Endothelial cell of umbilical vein (primary cell): ENCODE measurements around the gene ZNF560. TPM values are rescaled to one million over a fixed set of nuclear protein-coding genes. Genes with fewer than 3 reads are reported as not detected.

Source experiments
- BruUV-seq: library from RNA; stranded (reverse); fragments of 400-500 nt; replicated peaks from 2 replicates; lab custom pipeline; 2021; lab: Mats Ljungman, UMichigan
- CTCF ChIA-PET: fragments of 300-600, 350-600 bp; sonication (Branson Sonifier 250); formaldehyde crosslinking; loops from one replicate; lab custom pipeline; 2021; ENCODE audit warnings: antibody characterized with exemption, inconsistent platforms; lab: Charles Lee
- POLR2A ChIA-PET: fragments of 300-600, 350-600 bp; sonication (Branson Sonifier 250); formaldehyde crosslinking; loops from one replicate; lab custom pipeline; 2021; ENCODE audit warnings: antibody characterized with exemption, inconsistent platforms; lab: Charles Lee
- DNase-seq: peaks from one replicate; pipeline ENCODE4 v3.0.0-alpha.2; 2011; ENCODE audit warnings: low read depth, low spot score
- FAIRE-seq: peaks from 2 replicates; lab custom pipeline; 2011; peaks lifted over from hg19 to GRCh38; lab: Jason Lieb, UNC
- H2AFZ ChIP-seq: 2 replicates; pipeline ENCODE4 v1.6.0; 2012; ENCODE audit warnings: low read depth, low read length, control low read depth, inconsistent platforms
- H3K27ac ChIP-seq: 2 replicates; pipeline ENCODE4 v1.5.1; 2011; ENCODE audit warnings: low read depth, mild to moderate bottlenecking, control low read depth, low read length, moderate library complexity; ENCODE audit not compliant: insufficient read depth
- H3K27me3 ChIP-seq, 2 experiments: 2 replicates each; pipeline versions ENCODE4 v1.6.0 to v1.6.1; 2011; ENCODE audit warnings: low read length in 2 of 2, mixed read lengths in 1 of 2; ENCODE audit not compliant: control insufficient read depth in 2 of 2, insufficient read depth in 2 of 2
- H3K36me3 ChIP-seq, 2 experiments: 2 replicates in 1 of 2; 3 replicates in 1 of 2; pipeline ENCODE4 v1.5.1; 2011; ENCODE audit warnings: low read length in 2 of 2, mild to moderate bottlenecking in 1 of 2, moderate library complexity in 1 of 2; ENCODE audit not compliant: control insufficient read depth in 2 of 2, insufficient read depth in 2 of 2; ENCODE audit errors: extremely low read depth in 1 of 2
- H3K4me1 ChIP-seq: 3 replicates; pipeline ENCODE4 v1.5.1; 2011; ENCODE audit warnings: mild to moderate bottlenecking, low read length; ENCODE audit not compliant: control insufficient read depth, insufficient read depth; ENCODE audit errors: extremely low read depth
- H3K4me2 ChIP-seq: 2 replicates; pipeline ENCODE4 v1.6.1; 2011; ENCODE audit warnings: low read length, control low read depth, mixed read lengths; ENCODE audit not compliant: insufficient read depth
- H3K4me3 ChIP-seq, 3 experiments: fragments of 200-600 bp in 1 of 3; sonication (generic), shearing (Covaris generic) in 1 of 3; replicated peaks in 1 of 3; 2 replicates each; pipeline ENCODE4 v1.5.1; 2011 to 2016; ENCODE audit warnings: control low read depth in 3 of 3, low read length in 3 of 3, mild to moderate bottlenecking in 2 of 3, inconsistent platforms in 1 of 3, low read depth in 1 of 3, moderate library complexity in 1 of 3; ENCODE audit not compliant: insufficient read depth in 1 of 3
- H3K79me2 ChIP-seq: 2 replicates; pipeline ENCODE4 v1.6.0; 2012; ENCODE audit warnings: low read length, inconsistent platforms; ENCODE audit not compliant: control insufficient read depth, insufficient read depth
- H3K9ac ChIP-seq: replicated peaks from 2 replicates; pipeline ENCODE3; 2011; ENCODE audit warnings: low read length, control low read depth; ENCODE audit not compliant: insufficient read depth; ENCODE audit errors: extremely low read depth
- H3K9me1 ChIP-seq: replicated peaks from 3 replicates; pipeline ENCODE4 v1.6.0; 2011; ENCODE audit warnings: mild to moderate bottlenecking, low read length; ENCODE audit not compliant: control insufficient read depth, insufficient read depth; ENCODE audit errors: extremely low read depth
- H3K9me3 ChIP-seq: replicated peaks from 2 replicates; pipeline ENCODE4 v1.5.1; 2012; ENCODE audit warnings: low read length, inconsistent platforms; ENCODE audit not compliant: control insufficient read depth, insufficient read depth
- H4K20me1 ChIP-seq: replicated peaks from 2 replicates; pipeline ENCODE3; 2011; ENCODE audit warnings: mild to moderate bottlenecking, low read length; ENCODE audit not compliant: control insufficient read depth, insufficient read depth; ENCODE audit errors: extremely low read depth
- EZH2 ChIP-seq: IDR thresholded peaks from 2 replicates; pipeline ENCODE4 v1.6.1; 2012; ENCODE audit warnings: borderline replicate concordance, low read depth, mild to moderate bottlenecking, moderate library complexity, low read length, inconsistent platforms; ENCODE audit not compliant: severe bottlenecking
- FOS ChIP-seq: IDR thresholded peaks from 2 replicates; pipeline ENCODE4 v1.6.1; 2011; ENCODE audit warnings: mild to moderate bottlenecking, low read length, moderate library complexity, borderline replicate concordance; ENCODE audit not compliant: insufficient read depth
- GATA2 ChIP-seq: IDR thresholded peaks from 2 replicates; pipeline ENCODE4 v1.7.0; 2011; ENCODE audit warnings: low read depth, mild to moderate bottlenecking, moderate library complexity, mixed read lengths, low read length; ENCODE audit not compliant: insufficient read length, insufficient read depth
- JUN ChIP-seq: IDR thresholded peaks from 2 replicates; pipeline ENCODE4 v1.6.1; 2011; ENCODE audit warnings: borderline replicate concordance, low read depth; ENCODE audit not compliant: insufficient read length, insufficient read depth
- POLR2AphosphoS5 ChIP-seq: IDR thresholded peaks from 2 replicates; pipeline ENCODE4 v1.6.1; 2012; ENCODE audit warnings: low read depth, mild to moderate bottlenecking, control low read depth, low read length, moderate library complexity; ENCODE audit not compliant: insufficient read depth
- dilution Hi-C: fragments of 300-500 bp; cut with MboI; formaldehyde crosslinking; loops from one replicate; pipeline ENCODE4 v1.15.0; 2019; ENCODE audit warnings: low sequenced_read_pairs; ENCODE audit not compliant: extremely low pct_ligation_motif_present
- intact Hi-C: fragments of 100-400 bp; cut with micrococcal nuclease; formaldehyde crosslinking; loops from one replicate; pipeline ENCODE4 v1.10.0; 2022
- polyA plus RNA-seq, 4 experiments: library from polyadenylated mRNA; depleted of rRNA in 3 of 4; stranded (reverse) in 3 of 4; unstranded in 1 of 4; fragments of >200 nt; gene quantifications; 2 replicates each; pipeline versions ENCODE4 v1.2.1 to v1.2.3, GENCODE V29; 2011 to 2012; ENCODE audit warnings: missing spikeins in 1 of 4
- total RNA-seq: library from RNA; stranded (reverse); gene quantifications from 2 replicates; pipeline ENCODE4 v1.2.3, GENCODE V29; 2021
- TF ChIP-seq, protein P1 (sequence below), 2 donors: IDR thresholded peaks; 1 replicate in 1 of 2; 2 replicates in 1 of 2; pipeline ENCODE4 v1.5.1; 2011; ENCODE audit warnings: low read length in 2 of 2, mild to moderate bottlenecking in 2 of 2, moderate library complexity in 2 of 2, control low read depth in 1 of 2, inconsistent platforms in 1 of 2, low read depth in 1 of 2; ENCODE audit not compliant: insufficient read depth in 1 of 2; ENCODE audit errors: extremely low read depth in 1 of 2
- TF ChIP-seq, protein P2 (sequence below): IDR thresholded peaks from 2 replicates; pipeline ENCODE4 v1.6.1; 2011; ENCODE audit not compliant: insufficient read depth, insufficient read length

The ZNF560 gene
- total and polyA plus RNA-seq, 2 donors (not counting 3 experiments of a cell fraction or from before 2014, with no cell fraction given), result 0.06 TPM; not detected in 1

DNA sequence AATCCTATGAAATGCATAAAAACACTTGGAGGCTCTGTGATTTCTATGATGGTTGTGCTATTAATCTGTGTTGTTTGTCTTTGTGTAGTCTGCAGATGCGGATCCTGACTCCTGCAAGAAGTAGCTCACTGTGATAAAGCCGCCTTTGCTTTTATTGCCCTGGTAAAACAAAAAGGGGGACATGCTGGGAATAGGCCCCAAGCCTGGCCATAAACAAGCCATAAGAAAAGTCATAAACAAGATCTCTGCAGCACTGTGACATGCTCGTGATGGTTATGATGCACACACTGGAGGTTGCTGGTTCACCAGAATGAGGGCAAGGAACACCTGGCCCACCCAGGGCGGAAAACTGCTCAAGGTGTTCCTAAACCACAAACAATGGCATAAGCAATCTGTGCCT, 36.5 kb downstream of the ZNF560 start:
- H3K27me3 ChIP-seq, result no peaks in the 10 kb centered on the region
- no peak overlapping the region for H3K9ac ChIP-seq
- POLR2A ChIA-PET, result no interaction called here
- H3K36me3 ChIP-seq, result no peaks in the 10 kb centered on the region
- CTCF ChIA-PET, result no interaction called here
- no peak overlapping the region for H3K4me2 ChIP-seq
- no peaks in the 10 kb centered on the region for H4K20me1 ChIP-seq
- H3K4me1 ChIP-seq, result no peaks in the 10 kb centered on the region
- H3K9me3 ChIP-seq, result peaks cover 2% of the 10 kb centered on the region
- DNase-seq (no peak), FAIRE-seq (no peak)
- no peaks in the 10 kb centered on the region for H3K79me2 ChIP-seq
- no peak overlapping the region for H3K4me3 ChIP-seq
- intact Hi-C loops, result no loop called here
- no peaks in the 10 kb centered on the region for H3K9me1 ChIP-seq
- BruUV-seq, result no TSS peak
- no peak overlapping the region for H2AFZ ChIP-seq
- dilution Hi-C loops, result no loop called here
- no peak overlapping the region for H3K27ac ChIP-seq
- TF ChIP-seq, protein P1, sequence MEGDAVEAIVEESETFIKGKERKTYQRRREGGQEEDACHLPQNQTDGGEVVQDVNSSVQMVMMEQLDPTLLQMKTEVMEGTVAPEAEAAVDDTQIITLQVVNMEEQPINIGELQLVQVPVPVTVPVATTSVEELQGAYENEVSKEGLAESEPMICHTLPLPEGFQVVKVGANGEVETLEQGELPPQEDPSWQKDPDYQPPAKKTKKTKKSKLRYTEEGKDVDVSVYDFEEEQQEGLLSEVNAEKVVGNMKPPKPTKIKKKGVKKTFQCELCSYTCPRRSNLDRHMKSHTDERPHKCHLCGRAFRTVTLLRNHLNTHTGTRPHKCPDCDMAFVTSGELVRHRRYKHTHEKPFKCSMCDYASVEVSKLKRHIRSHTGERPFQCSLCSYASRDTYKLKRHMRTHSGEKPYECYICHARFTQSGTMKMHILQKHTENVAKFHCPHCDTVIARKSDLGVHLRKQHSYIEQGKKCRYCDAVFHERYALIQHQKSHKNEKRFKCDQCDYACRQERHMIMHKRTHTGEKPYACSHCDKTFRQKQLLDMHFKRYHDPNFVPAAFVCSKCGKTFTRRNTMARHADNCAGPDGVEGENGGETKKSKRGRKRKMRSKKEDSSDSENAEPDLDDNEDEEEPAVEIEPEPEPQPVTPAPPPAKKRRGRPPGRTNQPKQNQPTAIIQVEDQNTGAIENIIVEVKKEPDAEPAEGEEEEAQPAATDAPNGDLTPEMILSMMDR (IDR thresholded peaks at IDR 0.05; ENCODE audit: extremely low read depth in 1 of 2, insufficient read depth in 1 of 2, low read depth in 1 of 2, low read length in 2 of 2), result no peak
- no peak for TF ChIP-seq GATA2
- no peak for TF ChIP-seq FOS
- no peak for TF ChIP-seq JUN
- no peak for TF ChIP-seq EZH2
- no peak for TF ChIP-seq POLR2AphosphoS5
- TF ChIP-seq, protein P2, sequence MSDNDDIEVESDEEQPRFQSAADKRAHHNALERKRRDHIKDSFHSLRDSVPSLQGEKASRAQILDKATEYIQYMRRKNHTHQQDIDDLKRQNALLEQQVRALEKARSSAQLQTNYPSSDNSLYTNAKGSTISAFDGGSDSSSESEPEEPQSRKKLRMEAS, result no peak
